GM23338 (cell line): ENCODE results near the gene UBE2G2.

ENCODE experiments used
- CREB1 ChIP-seq: fragments of 250-450 bp; sonication (Bioruptor Pico); IDR thresholded peaks from 2 replicates; pipeline ENCODE4 v1.5.0; 2020; ENCODE audit warnings: low read depth, mild to moderate bottlenecking, moderate library complexity
- EZH2 ChIP-seq: fragments of 200-600 bp; sonication (generic); IDR thresholded peaks from one replicate; pipeline ENCODE4 v1.8.0; 2017; ENCODE audit warnings: antibody characterized with exemption, mild to moderate bottlenecking, low read depth; ENCODE audit not compliant: unreplicated experiment
- EZH2phosphoT487 ChIP-seq: fragments of 200-600 bp; sonication (generic); IDR thresholded peaks from one replicate; pipeline ENCODE4 v1.8.1; 2018; ENCODE audit warnings: antibody characterized with exemption; ENCODE audit not compliant: unreplicated experiment
- JUNB ChIP-seq: IDR thresholded peaks from one replicate; pipeline ENCODE4 v1.6.1; 2016; ENCODE audit warnings: antibody characterized with exemption; ENCODE audit not compliant: unreplicated experiment
- NANOG ChIP-seq: IDR thresholded peaks from 2 replicates; pipeline ENCODE4 v1.6.1; 2016; ENCODE audit warnings: antibody characterized with exemption, borderline replicate concordance
- POLR2AphosphoS5 ChIP-seq: IDR thresholded peaks from 2 replicates; pipeline ENCODE4 v1.6.1; 2016; ENCODE audit warnings: antibody characterized with exemption, low read depth
- TF ChIP-seq, protein P1 (sequence below), 2 experiments: fragments of 200-600 bp in 1 of 2; sonication (generic) in 1 of 2; conservative IDR thresholded peaks; 2 replicates each; pipeline versions ENCODE4 v1.5.1 to v1.6.1; 2016 to 2017; ENCODE audit warnings: antibody characterized with exemption in 2 of 2, low read depth in 2 of 2, mild to moderate bottlenecking in 2 of 2, moderate library complexity in 1 of 2
- TF ChIP-seq, protein P2 (sequence below): IDR thresholded peaks from one replicate; pipeline ENCODE4 v1.6.1; 2018; ENCODE audit warnings: antibody characterized with exemption; ENCODE audit not compliant: unreplicated experiment
- TF ChIP-seq, protein P3 (sequence below): IDR thresholded peaks from 2 replicates; pipeline ENCODE4 v1.6.1; 2016; ENCODE audit warnings: antibody characterized with exemption

DNA sequence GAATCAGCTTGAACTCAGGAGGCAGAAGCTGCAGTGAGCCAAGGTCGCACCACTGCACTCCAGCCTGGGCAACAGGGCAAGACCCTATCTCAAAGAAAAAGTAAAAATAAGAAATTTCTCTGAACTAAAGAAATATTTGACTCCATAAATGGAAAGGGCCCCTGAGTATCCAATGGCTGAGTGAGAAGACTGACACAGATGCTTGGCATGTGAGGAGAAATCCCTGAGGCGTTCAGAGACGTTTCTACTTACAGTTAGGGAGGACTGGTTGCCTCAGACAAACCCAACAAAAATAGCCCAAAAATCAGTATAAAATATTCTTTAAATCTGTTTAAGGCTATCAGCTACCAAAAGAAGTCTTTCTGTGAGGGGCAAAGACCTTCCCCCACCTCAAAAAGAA lies 19.2 kb upstream of the UBE2G2 start:
- no peak for TF ChIP-seq EZH2phosphoT487
- TF ChIP-seq, protein P1, sequence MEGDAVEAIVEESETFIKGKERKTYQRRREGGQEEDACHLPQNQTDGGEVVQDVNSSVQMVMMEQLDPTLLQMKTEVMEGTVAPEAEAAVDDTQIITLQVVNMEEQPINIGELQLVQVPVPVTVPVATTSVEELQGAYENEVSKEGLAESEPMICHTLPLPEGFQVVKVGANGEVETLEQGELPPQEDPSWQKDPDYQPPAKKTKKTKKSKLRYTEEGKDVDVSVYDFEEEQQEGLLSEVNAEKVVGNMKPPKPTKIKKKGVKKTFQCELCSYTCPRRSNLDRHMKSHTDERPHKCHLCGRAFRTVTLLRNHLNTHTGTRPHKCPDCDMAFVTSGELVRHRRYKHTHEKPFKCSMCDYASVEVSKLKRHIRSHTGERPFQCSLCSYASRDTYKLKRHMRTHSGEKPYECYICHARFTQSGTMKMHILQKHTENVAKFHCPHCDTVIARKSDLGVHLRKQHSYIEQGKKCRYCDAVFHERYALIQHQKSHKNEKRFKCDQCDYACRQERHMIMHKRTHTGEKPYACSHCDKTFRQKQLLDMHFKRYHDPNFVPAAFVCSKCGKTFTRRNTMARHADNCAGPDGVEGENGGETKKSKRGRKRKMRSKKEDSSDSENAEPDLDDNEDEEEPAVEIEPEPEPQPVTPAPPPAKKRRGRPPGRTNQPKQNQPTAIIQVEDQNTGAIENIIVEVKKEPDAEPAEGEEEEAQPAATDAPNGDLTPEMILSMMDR (conservative IDR thresholded peaks at IDR 0.05; ENCODE audit: low read depth in 2 of 2): no peak
- TF ChIP-seq CREB1: no peak
- TF ChIP-seq EZH2: no peak
- TF ChIP-seq POLR2AphosphoS5: no peak
- TF ChIP-seq, protein P2, sequence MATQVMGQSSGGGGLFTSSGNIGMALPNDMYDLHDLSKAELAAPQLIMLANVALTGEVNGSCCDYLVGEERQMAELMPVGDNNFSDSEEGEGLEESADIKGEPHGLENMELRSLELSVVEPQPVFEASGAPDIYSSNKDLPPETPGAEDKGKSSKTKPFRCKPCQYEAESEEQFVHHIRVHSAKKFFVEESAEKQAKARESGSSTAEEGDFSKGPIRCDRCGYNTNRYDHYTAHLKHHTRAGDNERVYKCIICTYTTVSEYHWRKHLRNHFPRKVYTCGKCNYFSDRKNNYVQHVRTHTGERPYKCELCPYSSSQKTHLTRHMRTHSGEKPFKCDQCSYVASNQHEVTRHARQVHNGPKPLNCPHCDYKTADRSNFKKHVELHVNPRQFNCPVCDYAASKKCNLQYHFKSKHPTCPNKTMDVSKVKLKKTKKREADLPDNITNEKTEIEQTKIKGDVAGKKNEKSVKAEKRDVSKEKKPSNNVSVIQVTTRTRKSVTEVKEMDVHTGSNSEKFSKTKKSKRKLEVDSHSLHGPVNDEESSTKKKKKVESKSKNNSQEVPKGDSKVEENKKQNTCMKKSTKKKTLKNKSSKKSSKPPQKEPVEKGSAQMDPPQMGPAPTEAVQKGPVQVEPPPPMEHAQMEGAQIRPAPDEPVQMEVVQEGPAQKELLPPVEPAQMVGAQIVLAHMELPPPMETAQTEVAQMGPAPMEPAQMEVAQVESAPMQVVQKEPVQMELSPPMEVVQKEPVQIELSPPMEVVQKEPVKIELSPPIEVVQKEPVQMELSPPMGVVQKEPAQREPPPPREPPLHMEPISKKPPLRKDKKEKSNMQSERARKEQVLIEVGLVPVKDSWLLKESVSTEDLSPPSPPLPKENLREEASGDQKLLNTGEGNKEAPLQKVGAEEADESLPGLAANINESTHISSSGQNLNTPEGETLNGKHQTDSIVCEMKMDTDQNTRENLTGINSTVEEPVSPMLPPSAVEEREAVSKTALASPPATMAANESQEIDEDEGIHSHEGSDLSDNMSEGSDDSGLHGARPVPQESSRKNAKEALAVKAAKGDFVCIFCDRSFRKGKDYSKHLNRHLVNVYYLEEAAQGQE: no peak
- no peak for TF ChIP-seq JUNB
- TF ChIP-seq, protein P3, sequence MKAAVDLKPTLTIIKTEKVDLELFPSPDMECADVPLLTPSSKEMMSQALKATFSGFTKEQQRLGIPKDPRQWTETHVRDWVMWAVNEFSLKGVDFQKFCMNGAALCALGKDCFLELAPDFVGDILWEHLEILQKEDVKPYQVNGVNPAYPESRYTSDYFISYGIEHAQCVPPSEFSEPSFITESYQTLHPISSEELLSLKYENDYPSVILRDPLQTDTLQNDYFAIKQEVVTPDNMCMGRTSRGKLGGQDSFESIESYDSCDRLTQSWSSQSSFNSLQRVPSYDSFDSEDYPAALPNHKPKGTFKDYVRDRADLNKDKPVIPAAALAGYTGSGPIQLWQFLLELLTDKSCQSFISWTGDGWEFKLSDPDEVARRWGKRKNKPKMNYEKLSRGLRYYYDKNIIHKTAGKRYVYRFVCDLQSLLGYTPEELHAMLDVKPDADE: no peak
- no peak for TF ChIP-seq NANOG
